A172 (cell line): ENCODE data around the gene ZNF837. TPM values are rescaled to one million over a fixed set of nuclear protein-coding genes. Genes with fewer than 3 reads are reported as not detected.
"Not testable (repeated sequence)": the region's sequence is repeated elsewhere in the genome, so short reads cannot be mapped to it uniquely, and the experiment has no call there.

Experiments used
- DNase-seq: peaks from one replicate; pipeline ENCODE4 v3.0.0-alpha.2; 2015; ENCODE audit warnings: low spot score
- total RNA-seq: library from RNA; depleted of rRNA; stranded (reverse); fragments of >200 nt; shearing (Covaris generic); gene quantifications from 2 replicates; pipeline ENCODE4 v1.2.3, GENCODE V29; 2014

ZNF837 gene
- total RNA-seq, 1 experiment from 2014 or later, result 3.7 TPM

DNA sequence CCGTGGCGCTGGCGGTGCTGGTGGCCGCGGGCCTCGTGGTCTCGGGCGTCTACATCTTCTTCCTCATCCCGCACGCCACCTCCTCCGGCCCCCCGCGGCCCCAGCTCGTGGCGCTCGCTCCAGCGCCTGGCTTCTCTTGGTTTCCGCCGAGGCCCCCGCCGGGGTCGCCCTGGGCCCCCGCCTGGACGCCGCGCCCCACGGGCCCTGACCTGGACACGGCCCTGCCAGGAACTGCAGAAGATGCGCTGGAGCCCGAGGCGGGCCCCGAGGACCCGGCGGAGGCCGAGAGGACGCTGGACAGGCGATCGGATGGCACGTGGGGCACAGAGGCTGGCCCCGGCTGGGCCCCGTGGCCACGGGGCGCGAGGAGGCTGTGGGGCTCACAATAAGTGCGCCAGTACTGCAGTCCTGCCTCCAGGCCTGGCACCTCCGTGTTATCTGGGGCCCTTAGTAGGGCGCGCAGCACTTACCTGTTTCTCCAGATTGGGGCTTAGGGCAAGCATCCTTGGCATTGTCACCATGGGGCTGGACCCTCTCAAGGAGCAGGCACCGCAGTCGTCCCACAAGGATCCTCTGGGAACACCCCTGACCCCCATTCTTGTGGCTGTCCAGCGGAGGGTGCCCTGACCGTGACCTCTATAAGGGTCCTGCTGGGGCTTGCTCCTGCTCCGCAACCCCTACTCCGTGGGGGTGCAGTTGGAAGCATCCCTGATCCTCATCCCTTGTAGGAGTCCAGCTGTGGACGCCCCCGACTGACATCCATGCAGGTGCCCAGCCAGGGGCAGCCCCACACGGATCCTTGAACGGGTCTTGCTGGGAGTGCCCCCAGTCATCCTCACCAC lies 16.1 kb upstream of the ZNF837 start:
- no peak for DNase-seq

DNA sequence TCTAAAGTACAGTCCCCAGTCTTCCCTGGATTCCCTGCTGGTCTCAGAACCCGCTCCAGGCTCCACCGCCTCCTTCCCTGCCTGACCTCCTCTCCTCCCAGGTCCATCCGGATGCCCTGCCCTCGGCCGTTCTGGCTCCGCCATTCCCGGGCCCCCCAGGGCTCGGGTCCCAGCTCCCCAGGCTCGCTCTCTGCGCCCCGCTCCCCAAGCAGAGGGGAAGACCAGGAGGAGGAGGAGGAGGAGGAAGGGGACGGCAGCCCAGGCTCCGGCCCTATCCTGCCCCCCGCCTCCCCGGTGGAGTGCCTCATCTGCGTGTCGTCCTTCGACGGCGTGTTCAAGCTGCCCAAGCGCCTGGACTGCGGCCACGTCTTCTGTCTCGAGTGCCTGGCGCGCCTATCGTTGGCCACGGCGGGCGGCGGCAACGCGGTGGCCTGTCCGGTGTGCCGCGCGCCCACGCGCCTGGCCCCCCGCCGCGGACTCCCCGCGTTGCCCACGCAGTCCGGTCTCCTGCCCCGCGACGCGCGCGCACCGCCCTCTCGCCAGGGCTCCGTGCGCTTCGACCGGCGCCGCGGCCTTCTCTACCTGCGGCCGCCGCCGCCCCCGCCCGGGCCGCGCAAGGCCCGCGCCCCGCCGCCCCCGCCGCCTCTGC lies 15.3 kb upstream of the ZNF837 start:
- DNase-seq, result no peak

DNA sequence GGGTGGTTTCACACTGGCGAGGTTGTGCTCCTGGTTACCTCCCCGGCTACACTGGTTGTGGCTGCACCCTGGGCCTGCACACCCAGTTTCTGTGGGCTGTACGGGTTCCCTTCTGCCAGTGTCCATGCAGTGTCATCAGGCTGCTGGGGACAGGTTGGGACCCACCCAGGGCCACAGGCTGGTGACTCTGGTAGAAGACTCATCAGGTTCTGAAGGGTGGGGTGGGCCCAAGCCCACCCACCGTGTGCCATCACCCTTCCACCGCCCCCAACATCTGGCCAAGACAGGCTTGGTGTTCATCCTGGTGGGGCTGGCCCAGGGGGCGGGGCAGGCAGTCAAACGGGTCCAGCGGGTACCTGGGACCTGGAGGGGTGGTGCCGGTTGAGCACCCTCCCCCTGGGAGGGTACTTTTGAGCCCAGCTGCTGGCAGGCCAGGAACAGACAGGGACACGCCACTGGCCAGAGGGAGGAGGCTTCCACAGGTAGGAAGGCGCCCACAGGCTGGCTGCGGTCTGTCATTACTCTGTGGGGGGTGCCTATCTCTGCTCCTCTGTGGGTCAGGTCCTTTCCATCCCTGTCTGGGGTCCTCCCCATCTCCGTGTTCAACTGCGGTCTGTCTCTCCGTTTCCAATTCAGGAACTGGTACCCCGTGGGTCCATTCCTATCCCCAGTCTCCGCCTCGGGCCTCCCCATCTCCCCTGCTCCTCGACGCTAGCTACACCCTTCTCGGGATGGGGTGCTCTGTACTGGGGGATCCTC lies 14.6 kb upstream of the ZNF837 start, which contains the start of gene RNF225:
Gene RNF225, plus strand, starts transcription at position 437 of the 759 bp plus-strand sequence. CDS start 434 bp downstream, outside the sequence.
- no peak for DNase-seq

DNA sequence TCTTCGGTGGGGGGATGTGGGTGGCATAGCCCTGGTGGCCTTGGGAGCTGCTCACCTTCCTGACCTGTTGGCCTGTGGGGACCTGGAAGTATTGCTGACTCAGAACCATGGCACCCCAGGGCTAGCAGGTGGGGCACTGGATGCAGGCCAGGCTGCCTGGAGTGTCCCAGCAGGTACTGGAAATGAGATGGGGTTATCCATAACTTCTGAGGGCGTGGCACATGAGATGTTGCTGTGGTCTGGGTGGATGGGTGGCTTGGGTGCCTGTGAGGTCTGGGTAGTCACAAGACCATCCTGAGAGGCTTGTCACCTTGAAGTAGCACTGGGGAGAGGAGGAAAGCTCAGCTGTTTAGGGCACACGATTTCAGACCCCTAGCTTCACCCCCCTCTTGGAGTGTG lies 14.0 kb upstream of the ZNF837 start:
- DNase-seq, result peak; percentile 49

DNA sequence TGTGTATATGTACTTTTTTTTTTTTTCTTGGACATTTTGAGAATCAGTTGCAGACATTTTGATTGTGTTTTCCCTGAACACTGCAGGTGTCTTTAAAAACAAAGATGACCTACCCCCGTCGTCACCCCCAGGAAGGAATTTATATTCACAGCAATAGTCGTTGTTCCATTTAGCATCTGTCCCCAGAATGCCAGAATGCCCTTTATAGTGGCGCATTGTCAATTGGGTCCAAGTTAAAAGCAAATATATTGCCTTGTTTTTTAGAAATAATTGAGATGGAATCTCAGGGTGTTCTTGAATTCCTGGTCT lies 12.8 kb upstream of the ZNF837 start:
- no peak for DNase-seq

DNA sequence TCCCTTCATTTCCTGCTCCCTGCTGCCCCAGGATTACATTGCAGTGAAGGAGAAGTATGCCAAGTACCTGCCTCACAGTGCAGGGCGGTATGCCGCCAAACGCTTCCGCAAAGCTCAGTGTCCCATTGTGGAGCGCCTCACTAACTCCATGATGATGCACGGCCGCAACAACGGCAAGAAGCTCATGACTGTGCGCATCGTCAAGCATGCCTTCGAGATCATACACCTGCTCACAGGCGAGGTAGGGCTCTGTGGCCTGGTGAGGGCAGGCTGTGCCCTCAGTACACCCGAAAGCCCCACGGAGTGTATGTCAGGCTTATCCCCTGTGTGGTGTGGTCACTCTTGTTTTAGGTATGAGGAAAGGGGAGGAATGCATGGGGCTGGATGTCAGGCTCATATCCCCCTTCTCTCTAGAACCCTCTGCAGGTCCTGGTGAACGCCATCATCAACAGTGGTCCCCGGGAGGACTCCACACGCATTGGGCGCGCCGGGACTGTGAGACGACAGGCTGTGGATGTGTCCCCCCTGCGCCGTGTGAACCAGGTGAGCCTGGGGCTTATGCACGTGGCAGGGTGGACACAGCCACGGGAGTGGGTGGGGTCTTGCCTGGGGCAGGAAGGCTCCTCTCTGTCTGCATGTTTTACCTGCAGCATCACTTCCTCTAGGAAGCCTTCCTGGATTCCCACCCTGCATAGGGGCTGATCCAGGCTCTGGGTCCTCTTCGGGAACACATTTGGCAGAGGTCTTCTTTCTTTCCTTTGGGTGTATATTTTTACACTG lies 12.3 kb upstream of the ZNF837 start:
- DNase-seq, result no peak

DNA sequence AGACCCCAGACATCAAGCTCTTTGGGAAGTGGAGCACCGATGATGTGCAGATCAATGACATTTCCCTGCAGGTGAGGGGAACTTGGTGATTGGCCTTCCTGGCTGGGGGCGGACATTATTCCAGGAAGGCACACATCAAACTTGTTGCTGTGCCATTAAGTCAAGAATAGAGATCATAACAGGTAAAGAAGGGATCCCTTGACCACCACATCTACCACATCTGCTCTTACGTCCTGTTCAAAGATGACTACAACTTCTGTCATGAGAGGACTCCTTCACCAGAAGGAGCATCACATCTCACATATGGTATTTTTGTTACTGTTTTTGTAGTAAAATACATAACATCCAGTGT lies 7.3 kb upstream of the ZNF837 start:
- no peak for DNase-seq

DNA sequence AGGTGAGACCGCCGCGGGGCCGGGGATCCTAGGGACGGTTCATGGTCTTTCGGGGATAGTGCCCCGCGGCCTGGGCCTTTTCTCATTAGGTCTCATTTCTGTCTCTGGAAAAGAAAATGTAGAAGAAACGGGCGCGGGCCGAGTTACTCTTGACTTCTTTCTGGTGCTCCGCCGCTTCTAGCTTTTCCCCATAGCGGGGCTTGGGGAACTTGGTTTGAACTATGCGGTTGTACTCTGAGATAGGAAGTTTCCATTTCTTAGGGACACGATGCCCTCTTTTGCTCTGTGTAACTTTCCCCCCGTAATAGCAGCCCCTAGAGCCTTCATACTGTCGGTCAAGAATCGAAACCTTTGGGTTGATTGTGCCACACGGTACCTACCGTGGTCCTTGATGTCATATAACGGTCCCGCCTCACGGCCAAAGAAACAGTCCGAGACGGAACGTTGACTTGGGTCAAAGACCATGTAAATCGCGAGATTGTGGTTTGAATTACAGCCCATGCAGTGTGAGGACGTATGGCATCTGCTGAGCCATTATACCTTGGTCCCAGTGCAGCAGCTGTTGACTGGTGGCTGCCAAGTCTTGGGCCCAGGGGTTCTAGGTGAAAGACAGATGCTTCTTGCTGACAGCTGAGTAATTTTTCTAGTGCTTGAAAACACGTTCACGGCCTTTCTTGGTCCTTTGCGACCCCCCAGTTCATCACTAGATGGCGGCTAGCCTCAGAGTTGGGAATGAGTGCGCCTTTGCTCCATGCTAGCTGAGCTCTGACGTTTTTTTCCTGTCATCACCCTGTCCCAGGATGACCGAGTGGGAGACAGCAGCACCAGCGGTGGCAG lies 6.7 kb upstream of the ZNF837 start:
- no peak for DNase-seq

DNA sequence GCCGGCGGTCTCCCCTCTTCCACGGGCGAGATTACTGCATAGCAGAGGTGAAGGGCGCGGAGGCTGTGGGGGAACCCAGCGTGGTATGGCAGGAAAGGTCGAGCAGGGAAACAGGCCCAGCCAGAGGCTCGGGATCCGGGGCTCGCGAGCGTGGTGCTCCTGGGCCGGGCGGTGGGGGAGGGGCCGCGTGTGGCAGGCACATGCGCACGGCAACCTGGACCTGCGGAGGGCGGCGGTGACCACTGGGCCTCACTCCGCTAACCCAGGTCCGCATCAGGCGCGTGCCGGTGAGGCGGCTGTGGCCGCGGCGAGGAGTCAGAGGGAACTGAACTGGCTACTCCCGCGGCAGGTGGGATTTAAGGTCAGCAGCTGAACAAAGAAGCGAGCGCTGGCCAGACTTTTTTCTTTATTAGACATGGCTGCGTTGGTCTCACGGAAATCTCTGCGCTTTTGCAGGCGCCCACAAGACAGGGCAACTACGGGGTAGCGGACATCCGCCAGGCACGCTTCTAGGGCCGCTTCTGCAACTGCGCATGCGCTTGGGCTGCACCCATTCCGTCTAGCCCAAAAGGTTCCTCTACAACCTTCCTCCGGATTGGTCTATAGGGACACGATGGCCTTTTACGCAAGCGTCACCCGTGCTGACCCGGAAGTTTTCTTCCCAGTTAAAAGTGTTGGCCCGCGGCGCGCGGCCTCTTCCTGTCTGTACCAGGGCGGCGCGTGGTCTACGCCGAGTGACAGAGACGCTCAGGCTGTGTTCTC lies 5.9 kb upstream of the ZNF837 start, which contains the start of gene RPS5:
Gene RPS5, plus strand, starts transcription at position 694 of the 762 bp plus-strand sequence. CDS start 869 bp downstream, outside the sequence.
- DNase-seq, result peak; percentile 100

DNA sequence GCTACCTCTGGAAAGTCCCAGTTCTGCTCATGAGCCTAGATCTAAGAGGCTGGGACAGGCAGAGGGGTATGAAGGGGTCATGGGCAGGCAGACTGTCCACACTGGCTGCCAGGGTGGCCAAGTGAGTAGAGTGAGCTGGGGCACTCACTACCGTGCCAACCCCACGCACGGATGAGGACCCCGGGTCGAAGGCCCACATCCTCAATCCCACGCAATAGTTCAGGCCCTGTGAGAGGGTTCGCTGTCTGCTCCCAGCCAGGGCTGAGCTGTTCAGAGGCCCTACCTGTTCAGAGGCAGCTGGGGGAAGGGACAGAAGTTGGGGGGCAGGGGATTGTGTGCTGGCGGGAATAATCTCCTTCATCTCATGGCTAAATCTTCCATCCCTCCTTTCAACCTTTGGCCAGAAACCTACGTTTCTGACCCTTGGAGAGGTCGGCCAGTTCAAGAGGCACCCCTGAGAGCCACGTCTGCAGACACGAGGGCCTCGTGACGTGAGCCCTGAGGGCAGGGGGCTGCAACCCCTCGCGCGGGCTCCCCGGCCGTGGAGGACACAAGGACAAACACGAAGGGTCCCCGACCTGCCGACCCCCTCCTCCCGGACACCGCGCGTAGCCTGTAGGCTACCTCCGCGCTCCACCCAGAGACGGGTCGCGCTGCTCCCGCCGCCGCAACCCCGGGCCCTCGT lies 5.2 kb upstream of the ZNF837 start:
- no peak for DNase-seq

DNA sequence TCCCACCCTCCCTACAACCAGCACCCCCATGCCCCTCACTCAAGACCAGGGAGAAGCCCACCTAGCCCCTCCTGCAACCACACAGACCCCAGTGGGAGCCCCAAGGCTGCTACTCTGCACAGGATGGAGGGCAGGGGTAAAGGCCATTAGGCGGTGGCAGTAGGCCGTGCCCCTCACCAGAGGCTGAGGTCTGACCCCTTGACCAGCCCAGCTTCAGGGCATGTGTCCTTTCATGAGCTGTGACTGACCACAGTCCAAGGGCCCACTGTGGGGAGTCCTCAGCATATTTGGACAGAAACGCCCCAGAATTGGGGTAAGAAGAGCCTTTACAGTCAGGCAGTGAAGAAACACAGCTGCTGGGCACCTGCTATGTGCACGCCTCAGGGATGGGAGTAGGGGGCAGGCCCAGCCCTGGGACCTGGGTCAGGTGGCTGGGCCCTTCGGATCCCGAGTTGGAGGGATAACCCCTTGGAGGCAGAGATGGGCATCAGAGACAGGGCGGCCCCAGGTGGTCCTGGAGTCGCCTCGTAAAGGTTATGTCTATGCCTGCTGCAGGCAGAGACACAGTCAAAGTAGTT lies 4.6 kb upstream of the ZNF837 start:
- DNase-seq, result no peak

DNA sequence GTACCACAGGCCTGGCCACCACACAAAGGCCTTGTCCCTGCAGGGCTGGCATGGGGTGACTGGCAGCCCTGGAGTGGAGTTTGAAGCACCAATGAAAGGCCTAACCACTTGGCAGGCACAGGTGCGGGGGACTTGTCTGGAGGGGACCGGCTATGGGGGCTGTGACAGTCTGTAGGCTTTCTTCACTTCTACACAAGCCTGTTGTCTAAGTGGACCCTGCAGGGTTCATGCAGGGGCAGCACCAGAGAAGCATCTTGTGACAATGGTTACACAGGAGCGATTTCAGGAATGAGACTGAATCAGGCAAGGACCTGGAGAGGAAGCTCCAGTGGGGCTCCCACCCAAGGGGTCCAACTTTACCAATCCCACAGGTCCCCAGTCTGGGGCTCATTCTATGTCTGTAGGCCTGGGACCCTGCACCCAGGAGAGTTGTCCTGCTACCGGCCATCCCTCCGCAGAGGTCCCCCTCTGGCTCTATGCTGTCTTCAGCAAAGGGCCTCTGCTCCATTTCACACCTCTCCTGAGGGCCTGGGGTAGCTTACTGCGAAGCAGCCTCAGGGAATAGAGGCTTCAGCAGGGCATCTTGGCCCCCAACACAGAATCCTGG lies 2.3 kb upstream of the ZNF837 start:
- DNase-seq, result no peak

DNA sequence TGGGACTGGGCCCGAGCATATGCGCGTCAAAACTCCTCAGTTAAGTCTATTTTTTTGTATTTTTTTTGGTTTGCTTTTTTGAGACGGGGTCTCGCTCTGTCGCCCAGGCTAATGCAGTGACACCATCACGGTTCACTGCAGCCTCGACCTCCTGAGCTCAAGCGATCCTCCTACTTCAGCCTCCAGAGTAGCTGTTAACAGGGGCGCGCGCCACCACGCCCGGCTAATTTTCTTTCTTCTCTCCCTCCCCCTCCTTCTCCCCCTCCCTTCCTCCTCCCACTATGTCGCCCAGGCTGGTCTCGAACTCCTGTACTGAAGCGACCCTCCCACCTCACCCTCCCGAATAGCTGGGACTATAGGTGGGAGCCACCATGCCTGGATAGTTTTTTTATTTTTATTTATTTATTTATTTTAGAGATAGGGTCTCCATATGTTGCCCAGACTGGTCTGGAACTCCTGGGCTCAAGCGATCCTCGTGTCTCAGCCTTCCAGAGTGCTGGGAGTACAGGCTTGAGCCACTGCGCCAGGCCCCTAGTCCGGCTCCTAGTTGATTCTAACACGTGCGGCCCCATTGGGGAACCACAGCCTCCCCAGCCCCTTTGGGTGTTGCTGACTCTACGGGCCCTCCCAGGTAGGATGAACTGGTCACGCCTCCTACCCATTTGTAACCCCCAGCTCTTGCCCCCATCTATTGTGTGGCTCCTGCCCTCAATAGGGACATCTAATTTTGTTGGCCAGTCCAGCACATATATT lies 806 bp upstream of the ZNF837 start:
- no peak for DNase-seq

DNA sequence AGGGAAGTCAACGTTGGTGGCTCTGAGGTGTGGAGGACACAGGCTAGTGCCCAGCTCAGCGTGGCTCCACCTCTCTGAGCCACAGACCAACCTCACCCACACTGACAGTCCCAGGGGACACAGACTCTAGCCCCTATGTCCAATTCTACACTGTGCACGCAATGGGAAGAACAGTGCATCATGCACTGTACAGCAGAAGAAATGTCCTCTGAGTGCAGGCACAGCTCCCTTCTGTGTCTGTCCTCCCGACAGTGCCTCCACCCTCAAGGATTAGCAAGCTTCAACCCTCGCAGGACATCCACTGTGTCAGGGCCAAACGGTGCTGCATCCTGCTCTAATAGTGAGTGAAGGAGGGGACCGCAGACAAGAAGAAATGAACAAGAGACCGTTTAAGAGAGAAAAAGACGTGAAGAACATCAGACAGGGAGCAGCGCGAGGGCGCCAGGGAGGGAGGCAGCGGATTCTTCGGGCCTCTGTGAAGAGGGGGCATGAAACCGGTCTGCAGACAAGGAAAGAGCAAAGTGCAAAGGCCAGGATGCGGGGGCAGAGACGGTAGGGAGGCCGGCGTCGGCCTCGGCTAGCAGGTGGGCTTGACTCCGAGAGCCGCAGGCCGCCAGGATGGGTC lies 681 bp downstream of the ZNF837 start:
- DNase-seq, result no peak

DNA sequence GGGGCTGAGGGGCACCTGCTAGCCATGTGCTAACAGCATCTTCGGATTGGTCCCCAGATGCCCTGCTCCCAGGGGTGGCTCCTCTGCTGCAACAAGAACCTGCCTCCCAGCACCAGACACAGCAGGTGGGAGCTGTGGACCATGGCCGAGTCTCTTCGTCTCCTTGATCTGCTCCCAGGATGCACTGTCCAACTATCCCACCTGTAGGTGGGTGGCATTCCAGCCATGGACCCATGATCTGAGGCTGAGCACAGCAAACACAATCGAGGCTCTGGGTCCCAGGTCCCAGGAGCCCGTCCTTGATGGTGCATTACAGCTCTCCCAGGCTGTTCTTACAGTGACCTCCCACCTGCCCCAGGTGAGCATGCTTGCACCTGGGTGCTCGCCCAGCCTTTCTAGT lies 1.6 kb downstream of the ZNF837 start:
- DNase-seq, result no peak

DNA sequence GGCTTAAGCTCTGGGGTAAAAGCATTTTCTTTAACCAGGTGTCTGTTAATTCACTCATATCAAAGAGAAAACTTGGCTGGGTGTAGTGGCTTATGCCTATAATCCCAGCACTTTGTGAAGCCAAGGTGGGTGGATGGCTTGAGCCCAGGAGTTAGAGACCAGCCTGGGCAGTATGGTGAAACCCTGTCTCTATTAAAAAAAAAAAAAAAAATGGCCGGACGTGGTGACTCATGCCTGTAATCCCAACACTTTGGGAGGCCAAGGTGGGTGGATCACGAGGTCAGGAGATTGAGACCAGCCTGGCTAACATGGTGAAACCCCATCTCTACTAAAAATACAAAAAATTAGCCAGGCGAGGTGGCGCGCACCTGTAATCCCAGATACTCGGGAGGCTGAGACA lies 4.1 kb downstream of the ZNF837 start:
- not testable (repeated sequence) for DNase-seq

DNA sequence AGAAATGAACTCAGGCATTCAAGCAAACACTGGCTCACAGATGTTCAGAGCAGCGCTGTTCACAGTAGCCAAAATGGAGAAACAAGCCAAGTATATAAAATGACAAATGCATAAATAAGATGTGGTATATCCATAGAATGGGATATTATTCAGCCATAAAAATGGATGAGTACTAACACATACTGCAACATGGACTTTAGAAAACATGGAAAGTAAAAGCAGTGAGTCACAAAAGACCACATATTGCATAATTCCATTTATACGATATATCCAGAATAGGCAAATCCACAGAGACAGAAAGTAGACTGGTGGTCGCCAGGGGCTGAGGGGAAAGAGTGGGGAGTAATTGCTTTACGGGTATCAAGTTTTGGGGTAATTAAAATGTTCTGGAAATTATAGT lies 6.6 kb downstream of the ZNF837 start:
- no peak for DNase-seq
